OCI-LY7 (cell line): ENCODE data around the gene FAAP100. TPM values are rescaled to one million over a fixed set of nuclear protein-coding genes. Genes with fewer than 3 reads are reported as not detected.

Experiments used
- BruUV-seq: library from RNA; stranded (reverse); fragments of 400-500 nt; replicated peaks from 2 replicates; lab custom pipeline; 2021; lab: Mats Ljungman, UMichigan
- CTCF ChIA-PET: fragments of 300-600 bp; sonication (Branson Sonifier 250); formaldehyde crosslinking; loops from one replicate; lab custom pipeline; 2022; ENCODE audit warnings: antibody characterized with exemption; ENCODE audit not compliant: unreplicated experiment; lab: Charles Lee
- POLR2A ChIA-PET: fragments of 300-600 bp; sonication (Branson Sonifier 250); formaldehyde crosslinking; loops from one replicate; lab custom pipeline; 2022; ENCODE audit warnings: antibody characterized with exemption; lab: Charles Lee
- DNase-seq: peaks from one replicate; pipeline ENCODE4 v3.0.0-alpha.2; 2015; ENCODE audit warnings: low spot score
- H2AFZ ChIP-seq: fragments of 200-600 bp; sonication (generic), shearing (Covaris generic); 2 replicates; pipeline ENCODE4 v1.6.1; 2014; ENCODE audit warnings: mild to moderate bottlenecking, antibody characterized with exemption, low read length, moderate library complexity
- H3K27ac ChIP-seq: fragments of 200-600 bp; sonication (generic); 2 replicates; pipeline ENCODE4 v1.5.1; 2014; ENCODE audit warnings: mixed run types, low read depth, mild to moderate bottlenecking, moderate library complexity, low read length, inconsistent platforms; ENCODE audit not compliant: poor library complexity, severe bottlenecking
- H3K36me3 ChIP-seq: fragments of 200-600 bp; sonication (generic); 2 replicates; pipeline ENCODE4 v1.6.1; 2014; ENCODE audit warnings: mild to moderate bottlenecking, antibody characterized with exemption, low read length, moderate library complexity, mixed read lengths; ENCODE audit not compliant: insufficient read depth
- H3K4me1 ChIP-seq: fragments of 200-600 bp; sonication (generic); 2 replicates; pipeline ENCODE4 v1.5.1; 2014; ENCODE audit warnings: mild to moderate bottlenecking, low read length; ENCODE audit not compliant: insufficient read depth, poor library complexity, severe bottlenecking
- H3K4me2 ChIP-seq: fragments of 200-600 bp; sonication (generic); 2 replicates; pipeline ENCODE4 v1.6.1; 2014; ENCODE audit warnings: mild to moderate bottlenecking, low read length
- H3K4me3 ChIP-seq: fragments of 200-600 bp; sonication (generic); 2 replicates; pipeline ENCODE4 v1.5.1; 2014; ENCODE audit warnings: mild to moderate bottlenecking, low read depth, low read length; ENCODE audit not compliant: poor library complexity, severe bottlenecking
- H3K79me2 ChIP-seq: fragments of 200-600 bp; sonication (generic); 2 replicates; pipeline ENCODE4 v1.6.1; 2016; ENCODE audit warnings: low read depth, mild to moderate bottlenecking, low read length, moderate library complexity, mixed read lengths; ENCODE audit not compliant: insufficient read depth
- H3K9me2 ChIP-seq: fragments of 200-600 bp; sonication (generic); 2 replicates; pipeline ENCODE4 v1.6.1; 2016; ENCODE audit warnings: mild to moderate bottlenecking, low read length, mixed read lengths; ENCODE audit not compliant: insufficient read depth
- H3K9me3 ChIP-seq: fragments of 200-600 bp; sonication (generic); 2 replicates; pipeline ENCODE4 v1.6.1; 2014; ENCODE audit warnings: mild to moderate bottlenecking, mixed run types, low read length, mixed read lengths
- H4K20me1 ChIP-seq: fragments of 200-600 bp; sonication (generic); 2 replicates; pipeline ENCODE4 v1.6.1; 2014; ENCODE audit warnings: mild to moderate bottlenecking, antibody characterized with exemption, low read length, moderate library complexity, mixed read lengths; ENCODE audit not compliant: insufficient read depth
- CTCF ChIP-seq: fragments of 200-600 bp; sonication (generic); conservative IDR thresholded peaks from 2 replicates; pipeline ENCODE4 v1.5.1; 2014; ENCODE audit warnings: mild to moderate bottlenecking, antibody characterized with exemption, low read length, moderate library complexity, mixed read lengths
- EZH2phosphoT487 ChIP-seq: fragments of 200-600 bp; sonication (generic); IDR thresholded peaks from 2 replicates; pipeline ENCODE4 v1.6.1; 2018; ENCODE audit warnings: low read depth, borderline replicate concordance, mild to moderate bottlenecking, mixed run types, antibody characterized with exemption, low read length, moderate library complexity, mixed read lengths
- intact Hi-C: fragments of 100-400 bp; cut with micrococcal nuclease; formaldehyde crosslinking; loops from one replicate; pipeline ENCODE4 v1.10.0; 2022; ENCODE audit not compliant: unreplicated experiment
- total RNA-seq, 2 experiments: library from RNA; depleted of rRNA in 1 of 2; stranded (reverse); fragments of >200 nt in 1 of 2; shearing (Covaris generic) in 1 of 2; gene quantifications; 2 replicates each; pipeline ENCODE4 v1.2.3, GENCODE V29; 2014 to 2022

The FAAP100 gene
- total RNA-seq, 2 experiments from 2014 or later, result 65.2 to 74.2 TPM

- H3K4me3 ChIP-seq, result no peak overlapping the region
These were observed 24.6 kb upstream of the FAAP100 start for GRCh38 chr17:81576621-81577277.

GRCh38 chr17:81575836-81576235 lies 23.7 kb upstream of the FAAP100 start:
- no peak overlapping the region for H3K27ac ChIP-seq
- no peaks in the 10 kb centered on the region for H3K79me2 ChIP-seq
- POLR2A ChIA-PET, result no interaction called here
- H3K36me3 ChIP-seq, result peaks cover 72% of the 10 kb centered on the region
- H3K9me2 ChIP-seq, result no peaks in the 10 kb centered on the region
- DNase-seq, result no peak
- no peak overlapping the region for H3K4me2 ChIP-seq
- no peak overlapping the region for H3K4me3 ChIP-seq
- intact Hi-C loops, result no loop called here
- H3K4me1 ChIP-seq, result no peaks in the 10 kb centered on the region
- H2AFZ ChIP-seq, result no peak overlapping the region
- CTCF ChIA-PET, result no interaction called here
- no TSS peak for BruUV-seq
- TF ChIP-seq CTCF (no peak), EZH2phosphoT487 (no peak)
- no peaks in the 10 kb centered on the region for H3K9me3 ChIP-seq
- no peaks in the 10 kb centered on the region for H4K20me1 ChIP-seq

More at GRCh38 chr17:81576621-81577277, 24.6 kb upstream of the FAAP100 start:
- DNase-seq, result no peak
- no peaks in the 10 kb centered on the region for H3K79me2 ChIP-seq
- no peaks in the 10 kb centered on the region for H4K20me1 ChIP-seq
- H3K4me1 ChIP-seq, result no peaks in the 10 kb centered on the region
- no peak overlapping the region for H3K27ac ChIP-seq
- ChIA-PET CTCF (no interaction called here), POLR2A (no interaction called here)
- H3K4me2 ChIP-seq, result no peak overlapping the region
- H3K36me3 ChIP-seq, result peaks cover 69% of the 10 kb centered on the region
- H2AFZ ChIP-seq, result no peak overlapping the region
- no peak for TF ChIP-seq EZH2phosphoT487
- no peak for TF ChIP-seq CTCF
- BruUV-seq, result no TSS peak
- intact Hi-C loops, result no loop called here
- no peaks in the 10 kb centered on the region for H3K9me3 ChIP-seq
- H3K9me2 ChIP-seq, result no peaks in the 10 kb centered on the region

- CTCF ChIA-PET, result no interaction called here
- POLR2A ChIA-PET, result interaction anchor here (0.7 kb wide), 1 partner anchor 22 kb away, joined by 3 read pairs; the partner anchor contains the start of gene FAAP100
- TF ChIP-seq EZH2phosphoT487 (no peak), CTCF (no peak)
- no peaks in the 10 kb centered on the region for H3K79me2 ChIP-seq
- BruUV-seq, result no TSS peak
- DNase-seq, result no peak
- H3K27ac ChIP-seq, result no peak overlapping the region
- no peak overlapping the region for H2AFZ ChIP-seq
- intact Hi-C loops, result no loop called here
- no peaks in the 10 kb centered on the region for H4K20me1 ChIP-seq
- H3K9me3 ChIP-seq, result no peaks in the 10 kb centered on the region
- H3K4me3 ChIP-seq, result no peak overlapping the region
- peaks cover 75% of the 10 kb centered on the region for H3K36me3 ChIP-seq
- H3K9me2 ChIP-seq, result no peaks in the 10 kb centered on the region
- H3K4me2 ChIP-seq, result no peak overlapping the region
- no peaks in the 10 kb centered on the region for H3K4me1 ChIP-seq
These were observed 22.4 kb upstream of the FAAP100 start for GRCh38 chr17:81574643-81574956.
